NCI-H1092 (cell line): ENCODE results near the gene MCM10.
"Not testable (repeated sequence)": the region's sequence is repeated elsewhere in the genome, so short reads cannot be mapped to it uniquely, and the experiment has no call there.

Experiments
- DNase-seq: peaks from one replicate; lab custom pipeline; 2025; lab: John Stamatoyannopoulos, UW

MCM10 gene

GRCh38 chr10:13221572-13221971 is 60.2 kb downstream of the MCM10 start:
- no peak for DNase-seq

GRCh38 chr10:13222151-13222550 is 60.8 kb downstream of the MCM10 start:
- no peak for DNase-seq

- no peak for DNase-seq
Observed at GRCh38 chr10:13222566-13222965, 61.2 kb downstream of the MCM10 start.

GRCh38 chr10:13223241-13223640 is 61.9 kb downstream of the MCM10 start:
- DNase-seq = no peak

GRCh38 chr10:13224210-13224995 is 63.0 kb downstream of the MCM10 start:
- no peak for DNase-seq

GRCh38 chr10:13225601-13226000 is 64.2 kb downstream of the MCM10 start:
- DNase-seq = no peak

GRCh38 chr10:13227031-13227430 is 65.7 kb downstream of the MCM10 start:
- DNase-seq = no peak

- no peak for DNase-seq
Observed at GRCh38 chr10:13231190-13231589, 69.8 kb downstream of the MCM10 start.

GRCh38 chr10:13231808-13232207 is 70.5 kb downstream of the MCM10 start:
- DNase-seq = no peak

GRCh38 chr10:13233358-13233757 is 72.0 kb downstream of the MCM10 start:
- no peak for DNase-seq

GRCh38 chr10:13234172-13234571 is 72.8 kb downstream of the MCM10 start, which contains the start of gene UCMA:
Gene UCMA (minus strand): TSS chr10:13234374. CDS start chr10:13234258, 116 bp downstream.
- DNase-seq = no peak

GRCh38 chr10:13234736-13235135 is 73.4 kb downstream of the MCM10 start:
- DNase-seq = not testable (repeated sequence)

- no peak for DNase-seq
Observed at GRCh38 chr10:13236638-13237037, 75.3 kb downstream of the MCM10 start.

GRCh38 chr10:13238271-13239077 is 77.1 kb downstream of the MCM10 start:
- no peak for DNase-seq

GRCh38 chr10:13239923-13240322 is 78.6 kb downstream of the MCM10 start:
- no peak for DNase-seq

GRCh38 chr10:13241613-13242012 is 80.3 kb downstream of the MCM10 start:
- no peak for DNase-seq

GRCh38 chr10:13242260-13242659 is 80.9 kb downstream of the MCM10 start:
- not testable (repeated sequence) for DNase-seq

GRCh38 chr10:13247246-13247645 is 85.9 kb downstream of the MCM10 start:
- DNase-seq = no peak

GRCh38 chr10:13247784-13248183 is 86.4 kb downstream of the MCM10 start:
- no peak for DNase-seq

GRCh38 chr10:13253726-13254125 is 92.4 kb downstream of the MCM10 start:
- DNase-seq = no peak

- DNase-seq = no peak
Observed at GRCh38 chr10:13256627-13257026, 95.3 kb downstream of the MCM10 start.

- DNase-seq = no peak
Observed at GRCh38 chr10:13257621-13258140, 96.3 kb downstream of the MCM10 start.
